DMS153 treated with DMSO at 0.1 percent for 48 hours (cell line): ENCODE data around the gene TMPRSS2.
A peak's percentile ranks its signal among the peaks of the same experiment; 100 is the strongest.

Experiments used
- DNase-seq: peaks from one replicate; lab custom pipeline; 2025; ENCODE audit not compliant: unreplicated experiment; lab: John Stamatoyannopoulos, UW

Gene TMPRSS2

GRCh38 chr21:41510500-41510899, 2.5 kb upstream of the TMPRSS2 start:
- no peak for DNase-seq

GRCh38 chr21:41509733-41510132, 1.8 kb upstream of the TMPRSS2 start:
- DNase-seq, result no peak

- no peak for DNase-seq
Observed at GRCh38 chr21:41509145-41509496, 1.2 kb upstream of the TMPRSS2 start.

- DNase-seq, result no peak
Observed at GRCh38 chr21:41508415-41509144, 622 bp upstream of the TMPRSS2 start.

GRCh38 chr21:41506611-41507520, 1.1 kb downstream of the TMPRSS2 start:
- no peak for DNase-seq

- DNase-seq, result no peak
Observed at GRCh38 chr21:41506005-41506594, 1.9 kb downstream of the TMPRSS2 start.

- DNase-seq, result no peak
Observed at GRCh38 chr21:41504030-41504429, 3.9 kb downstream of the TMPRSS2 start.

- DNase-seq, result no peak
Observed at GRCh38 chr21:41503331-41503730, 4.6 kb downstream of the TMPRSS2 start.

GRCh38 chr21:41501919-41502318, 6.0 kb downstream of the TMPRSS2 start:
- DNase-seq, result no peak

- DNase-seq, result peak; percentile 40
Observed at GRCh38 chr21:41500931-41501381, 7.0 kb downstream of the TMPRSS2 start.

- DNase-seq, result no peak
Observed at GRCh38 chr21:41500363-41500762, 7.6 kb downstream of the TMPRSS2 start.

GRCh38 chr21:41499920-41500319, 8.0 kb downstream of the TMPRSS2 start:
- DNase-seq, result no peak

- DNase-seq, result no peak
Observed at GRCh38 chr21:41497788-41498187, 10.2 kb downstream of the TMPRSS2 start.

GRCh38 chr21:41497008-41497407, 10.9 kb downstream of the TMPRSS2 start:
- no peak for DNase-seq

- no peak for DNase-seq
Observed at GRCh38 chr21:41494242-41494641, 13.7 kb downstream of the TMPRSS2 start.

- no peak for DNase-seq
Observed at GRCh38 chr21:41491412-41491811, 16.5 kb downstream of the TMPRSS2 start.

GRCh38 chr21:41490330-41490729, 17.6 kb downstream of the TMPRSS2 start:
- DNase-seq, result no peak

- DNase-seq, result no peak
Observed at GRCh38 chr21:41489329-41489728, 18.6 kb downstream of the TMPRSS2 start.

GRCh38 chr21:41488080-41488479, 19.9 kb downstream of the TMPRSS2 start:
- DNase-seq, result no peak

GRCh38 chr21:41487082-41487481, 20.9 kb downstream of the TMPRSS2 start:
- no peak for DNase-seq

- no peak for DNase-seq
Observed at GRCh38 chr21:41483973-41484372, 24.0 kb downstream of the TMPRSS2 start.

GRCh38 chr21:41483415-41483814, 24.5 kb downstream of the TMPRSS2 start:
- DNase-seq, result no peak
